ENCODE data around the gene DPYSL5. TPM values are rescaled to one million over a fixed set of nuclear protein-coding genes. Genes with fewer than 3 reads are reported as not detected.

The DPYSL5 gene
- total and polyA plus RNA-seq, 2 donors (not counting 3 experiments of a cell fraction or from before 2014, with no cell fraction given): not detected

DNA sequence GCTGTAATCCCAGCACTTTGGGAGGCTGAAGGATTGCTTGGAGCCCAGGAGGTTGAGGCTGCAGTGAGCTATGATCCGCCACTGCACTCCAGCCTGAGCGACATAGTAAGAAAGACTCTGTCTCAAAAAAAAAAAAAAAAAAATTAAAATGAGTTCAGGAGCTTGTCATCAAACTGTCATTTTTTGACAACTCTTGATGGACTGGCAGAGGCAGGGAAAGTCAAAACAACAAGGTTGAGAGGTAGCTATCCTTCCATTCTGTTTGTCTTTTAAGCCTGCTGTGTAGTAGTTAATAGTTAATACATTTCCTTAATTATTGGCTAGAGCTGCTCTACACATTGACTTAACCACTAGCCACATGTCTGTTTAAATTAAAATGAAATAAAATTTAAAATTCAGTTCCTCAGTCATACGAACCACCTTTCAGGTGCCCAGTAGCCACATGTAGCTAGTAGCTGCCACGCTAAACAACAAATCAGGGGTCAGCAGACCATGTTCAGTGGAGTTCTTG is 22.7 kb downstream of the DPYSL5 start:
- H3K9me3 ChIP-seq (replicated peaks; ENCODE audit: control insufficient read depth, insufficient read depth, low read length): no peaks in the 10 kb centered on the region
- dilution Hi-C loops (cut with MboI; ENCODE audit: extremely low pct_ligation_motif_present, low sequenced_read_pairs): no loop called here

More for the DNA sequence above, 22.7 kb downstream of the DPYSL5 start:
- no peak overlapping the region for H3K9ac ChIP-seq (replicated peaks; ENCODE audit: extremely low read depth, insufficient read depth, low read length)
- no peaks in the 10 kb centered on the region for H3K79me2 ChIP-seq (ENCODE audit: control insufficient read depth, insufficient read depth, low read length)
- no peak for TF ChIP-seq POLR2A (IDR thresholded peaks at IDR 0.05; ENCODE audit: low read depth, low read length)
- no peak for TF ChIP-seq JUN (IDR thresholded peaks at IDR 0.05; ENCODE audit: borderline replicate concordance, insufficient read depth, insufficient read length, low read depth)
- no peak for TF ChIP-seq GATA2 (IDR thresholded peaks at IDR 0.05; ENCODE audit: insufficient read depth, insufficient read length, low read depth, low read length)
- TF ChIP-seq POLR2AphosphoS5 (IDR thresholded peaks at IDR 0.05; ENCODE audit: insufficient read depth, low read depth, low read length): no peak
- TF ChIP-seq, protein P1, sequence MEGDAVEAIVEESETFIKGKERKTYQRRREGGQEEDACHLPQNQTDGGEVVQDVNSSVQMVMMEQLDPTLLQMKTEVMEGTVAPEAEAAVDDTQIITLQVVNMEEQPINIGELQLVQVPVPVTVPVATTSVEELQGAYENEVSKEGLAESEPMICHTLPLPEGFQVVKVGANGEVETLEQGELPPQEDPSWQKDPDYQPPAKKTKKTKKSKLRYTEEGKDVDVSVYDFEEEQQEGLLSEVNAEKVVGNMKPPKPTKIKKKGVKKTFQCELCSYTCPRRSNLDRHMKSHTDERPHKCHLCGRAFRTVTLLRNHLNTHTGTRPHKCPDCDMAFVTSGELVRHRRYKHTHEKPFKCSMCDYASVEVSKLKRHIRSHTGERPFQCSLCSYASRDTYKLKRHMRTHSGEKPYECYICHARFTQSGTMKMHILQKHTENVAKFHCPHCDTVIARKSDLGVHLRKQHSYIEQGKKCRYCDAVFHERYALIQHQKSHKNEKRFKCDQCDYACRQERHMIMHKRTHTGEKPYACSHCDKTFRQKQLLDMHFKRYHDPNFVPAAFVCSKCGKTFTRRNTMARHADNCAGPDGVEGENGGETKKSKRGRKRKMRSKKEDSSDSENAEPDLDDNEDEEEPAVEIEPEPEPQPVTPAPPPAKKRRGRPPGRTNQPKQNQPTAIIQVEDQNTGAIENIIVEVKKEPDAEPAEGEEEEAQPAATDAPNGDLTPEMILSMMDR (IDR thresholded peaks at IDR 0.05; ENCODE audit: extremely low read depth in 1 of 2, insufficient read depth in 1 of 2, low read depth in 1 of 2, low read length in 2 of 2): no peak
- no peak for TF ChIP-seq FOS (IDR thresholded peaks at IDR 0.05; ENCODE audit: borderline replicate concordance, insufficient read depth, low read length)
- no peak for TF ChIP-seq MYC (IDR thresholded peaks at IDR 0.05; ENCODE audit: low read depth, low read length)
- no peaks in the 10 kb centered on the region for H3K4me1 ChIP-seq (ENCODE audit: control insufficient read depth, extremely low read depth, insufficient read depth, low read length)
- DNase-seq (ENCODE audit: low read depth, low spot score): no peak
- FAIRE-seq: no peak
- no peaks in the 10 kb centered on the region for H3K36me3 ChIP-seq (ENCODE audit: control insufficient read depth in 2 of 2, extremely low read depth in 1 of 2, insufficient read depth in 2 of 2, low read length in 2 of 2)
- intact Hi-C loops (cut with micrococcal nuclease): no loop called here
- H2AFZ ChIP-seq (ENCODE audit: low read depth, low read length): no peak overlapping the region
- ChIA-PET CTCF (interaction anchor here (0.7 to 1.1 kb wide), 4 partner anchors 13 to 107 kb away, joined by 3 to 5 read pairs (median 3); no protein-coding TSS in a partner anchor), POLR2A (no interaction called here)
- H3K9me1 ChIP-seq (replicated peaks; ENCODE audit: control insufficient read depth, extremely low read depth, insufficient read depth, low read length): no peaks in the 10 kb centered on the region
- no TSS peak for BruUV-seq (replicated peaks)
- no peak overlapping the region for H3K4me3 ChIP-seq (replicated peaks in 1 of 3; ENCODE audit: insufficient read depth in 1 of 3, low read depth in 1 of 3, low read length in 3 of 3)
- no peak overlapping the region for H3K4me2 ChIP-seq (ENCODE audit: insufficient read depth, low read length)
- no peaks in the 10 kb centered on the region for H4K20me1 ChIP-seq (replicated peaks; ENCODE audit: control insufficient read depth, extremely low read depth, insufficient read depth, low read length)
- peaks cover 12 to 19% of the 10 kb centered on the region in 2 experiments for H3K27me3 ChIP-seq (ENCODE audit: control insufficient read depth in 2 of 2, insufficient read depth in 2 of 2, low read length in 2 of 2)
- H3K27ac ChIP-seq (ENCODE audit: insufficient read depth, low read depth, low read length): no peak overlapping the region
